NCI-H2196 (cell line): ENCODE data around the gene OBSL1.
A peak's percentile ranks its signal among the peaks of the same experiment; 100 is the strongest.

Source experiments
- DNase-seq: peaks from one replicate; lab custom pipeline; 2025; ENCODE audit not compliant: unreplicated experiment; lab: John Stamatoyannopoulos, UW

Gene OBSL1

GRCh38 chr2:219552382-219553167, 18.8 kb downstream of the OBSL1 start:
- peak; percentile 86 for DNase-seq

DNA sequence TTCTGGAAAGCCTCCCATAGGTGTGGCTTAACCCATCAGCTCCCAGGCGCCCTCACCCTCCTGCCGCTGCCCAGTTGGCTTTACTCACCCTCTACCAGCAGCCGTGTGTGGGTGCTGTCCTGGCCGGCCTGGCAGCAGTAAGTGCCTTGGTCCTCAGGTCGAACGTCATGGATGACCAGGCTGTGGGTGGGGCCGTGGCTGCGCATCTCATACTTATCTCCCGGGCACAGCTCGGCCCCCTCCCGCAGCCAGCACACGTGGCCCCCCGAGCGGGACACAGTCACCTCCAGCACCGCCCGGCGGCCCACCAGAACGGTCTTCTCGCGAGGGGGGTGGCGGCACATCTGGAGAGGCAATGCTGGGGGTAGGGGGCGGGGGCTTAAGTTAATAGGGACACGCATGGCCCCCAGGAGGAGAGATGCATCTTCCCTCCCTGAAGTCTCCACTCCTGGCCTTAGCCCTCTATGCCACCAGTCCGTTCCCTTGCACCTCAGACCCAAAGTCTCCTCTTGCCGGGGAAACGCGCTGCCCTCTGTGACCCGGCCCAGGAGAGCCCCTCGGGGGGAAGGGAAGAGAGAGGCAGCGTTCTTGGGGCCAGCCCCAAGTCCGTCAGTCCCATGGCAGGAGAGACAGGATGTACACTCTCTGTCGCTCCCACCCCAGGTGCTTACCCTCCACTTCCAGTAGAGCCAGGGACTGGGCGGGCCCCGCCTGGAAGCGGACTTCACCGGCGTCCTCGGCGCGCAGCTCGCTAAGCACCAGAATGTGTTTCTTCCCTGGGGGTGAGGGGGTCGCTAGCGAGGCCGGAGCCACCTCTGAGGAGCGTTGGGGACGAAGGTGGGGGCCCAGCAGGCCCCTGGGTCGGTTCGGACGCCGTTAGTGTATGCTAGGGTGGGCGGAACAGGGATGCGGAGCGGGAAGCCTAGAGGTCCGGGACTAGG, 19.6 kb downstream of the OBSL1 start:
- DNase-seq: peak; percentile 69

DNA sequence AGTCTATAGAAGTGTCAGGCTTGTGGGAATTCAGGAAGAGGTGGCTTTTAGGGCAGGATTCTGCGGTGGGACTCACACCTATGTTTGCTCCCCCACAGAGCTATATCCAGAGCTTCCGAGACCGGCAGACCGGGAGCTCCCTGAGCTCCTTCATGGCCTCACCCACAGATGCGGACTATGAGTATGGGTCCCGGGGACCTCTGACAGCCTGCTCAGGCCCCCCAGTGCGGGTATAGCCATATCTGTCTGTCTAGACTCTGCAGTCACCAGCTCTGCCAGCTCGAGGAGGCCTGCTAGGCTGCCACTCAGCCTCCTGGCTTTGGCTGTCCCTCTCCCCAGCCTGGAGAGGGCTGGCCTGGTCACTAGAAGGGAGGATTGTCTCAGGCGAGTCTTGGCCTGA, 21.7 kb downstream of the OBSL1 start:
- no peak for DNase-seq

- no peak for DNase-seq
Measured at GRCh38 chr2:219548990-219549389, 22.3 kb downstream of the OBSL1 start.

GRCh38 chr2:219547621-219548020, 23.7 kb downstream of the OBSL1 start:
- DNase-seq: no peak

DNA sequence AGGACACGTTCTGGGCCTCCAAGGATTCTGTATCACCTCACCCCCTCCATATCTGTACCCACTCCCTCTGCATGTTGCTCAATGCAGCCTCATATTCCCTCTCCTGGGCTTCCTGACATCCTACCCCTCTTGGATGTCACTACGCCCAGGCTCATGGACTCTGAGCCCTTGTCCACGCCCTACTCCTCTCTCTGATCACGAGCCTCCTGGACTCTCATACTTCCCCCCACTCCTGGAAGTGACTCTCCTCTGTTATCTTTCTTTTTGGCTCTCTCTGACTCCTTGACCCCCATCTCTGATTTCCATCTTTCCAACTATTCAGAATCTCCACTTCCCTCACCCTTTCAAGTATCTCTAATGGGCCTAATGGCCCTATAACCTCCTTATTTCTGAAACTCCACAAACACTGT, 25.4 kb downstream of the OBSL1 start:
- no peak for DNase-seq

DNA sequence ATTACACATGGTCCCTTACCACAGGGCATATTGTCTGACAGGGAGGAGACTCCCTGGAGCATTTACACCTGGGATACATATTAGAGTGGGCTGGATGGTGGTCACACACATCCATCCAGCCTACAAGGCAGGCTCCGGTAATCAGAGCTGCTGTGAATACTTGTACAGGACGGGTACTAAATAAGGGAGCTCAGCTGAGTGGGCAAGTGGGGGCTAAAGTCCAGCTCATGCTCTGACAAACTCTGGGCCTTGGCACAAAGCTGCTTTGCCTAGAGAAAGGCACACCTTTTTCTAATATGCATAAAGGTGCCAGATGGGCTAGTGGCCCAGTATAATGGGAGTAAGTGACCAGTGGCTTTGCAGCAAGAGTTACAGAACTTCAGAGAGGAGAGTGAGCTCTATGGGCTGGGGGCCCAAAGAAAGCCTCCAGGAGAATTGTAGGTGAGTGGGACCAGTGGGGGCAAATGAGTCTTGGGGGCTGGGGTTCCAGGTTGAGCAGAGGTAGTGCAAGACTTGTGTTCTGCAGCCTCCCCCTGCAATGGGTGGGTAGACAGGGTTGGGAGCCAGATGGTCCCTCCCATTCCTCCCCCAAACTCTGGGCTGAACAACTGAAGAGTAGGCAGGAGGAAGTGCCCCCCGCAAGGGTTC, 25.9 kb downstream of the OBSL1 start:
- DNase-seq: no peak

DNA sequence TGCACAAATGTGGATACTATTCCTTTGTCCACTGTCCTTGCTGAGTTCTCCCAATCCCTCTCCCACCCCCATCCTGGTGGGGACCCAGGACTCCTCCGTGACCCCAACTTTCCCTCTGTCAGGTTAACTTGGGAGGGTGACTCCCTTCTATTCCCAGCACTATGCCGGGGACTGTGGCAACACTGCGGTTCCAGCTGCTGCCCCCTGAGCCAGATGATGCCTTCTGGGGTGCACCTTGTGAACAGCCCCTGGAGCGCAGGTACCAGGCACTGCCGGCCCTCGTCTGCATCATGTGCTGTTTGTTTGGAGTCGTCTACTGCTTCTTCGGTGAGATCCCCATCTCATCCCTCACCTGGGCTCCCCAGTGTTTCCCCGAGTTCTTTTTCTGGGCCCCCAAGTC, 26.8 kb downstream of the OBSL1 start:
- DNase-seq: no peak

- DNase-seq: peak; percentile 99
Measured at GRCh38 chr2:219543596-219544358, 27.6 kb downstream of the OBSL1 start, which contains the start of the genes CHPF and TMEM198. CHPF (minus strand) TSS chr2:219543809; CDS start chr2:219543538, 271 bp downstream. TMEM198 (plus strand) TSS chr2:219544028; CDS start chr2:219544728, 700 bp downstream.

DNA sequence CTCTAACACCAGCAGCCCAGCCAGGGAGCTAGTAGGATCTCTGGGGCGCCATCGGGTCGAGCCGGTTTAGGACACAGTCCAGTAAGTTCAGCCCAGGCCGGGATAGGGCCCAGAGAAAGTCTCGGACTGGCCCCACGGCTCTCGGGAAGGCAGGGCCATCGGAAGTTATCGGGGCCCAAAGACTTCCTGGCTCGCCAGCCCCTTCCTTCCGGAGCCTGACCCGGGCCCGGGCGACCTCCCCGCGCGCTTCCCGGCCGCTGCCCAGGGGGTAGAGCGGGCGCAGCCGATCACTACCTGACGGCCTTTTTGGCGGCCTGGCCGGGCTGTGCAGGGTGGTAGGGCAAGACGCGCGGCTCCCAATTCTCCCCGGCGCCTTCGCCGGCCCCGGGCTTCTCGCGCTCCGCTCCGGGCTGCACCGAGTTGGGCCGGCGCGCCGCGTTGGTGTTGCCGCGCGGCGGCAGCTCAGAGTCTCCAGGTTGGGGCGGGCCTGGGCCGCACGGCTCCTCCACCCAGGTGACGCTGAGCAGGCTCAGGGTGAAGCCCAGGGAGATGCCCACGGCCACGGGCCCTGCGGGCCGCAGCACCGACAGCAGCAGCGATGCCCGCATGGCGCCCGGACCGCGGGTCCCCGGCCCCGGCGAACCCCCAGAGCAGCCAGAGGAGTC, 28.3 kb downstream of the OBSL1 start:
- DNase-seq: peak; percentile 51

- DNase-seq: peak; percentile 87
Measured at GRCh38 chr2:219541611-219542180, 29.6 kb downstream of the OBSL1 start.

DNA sequence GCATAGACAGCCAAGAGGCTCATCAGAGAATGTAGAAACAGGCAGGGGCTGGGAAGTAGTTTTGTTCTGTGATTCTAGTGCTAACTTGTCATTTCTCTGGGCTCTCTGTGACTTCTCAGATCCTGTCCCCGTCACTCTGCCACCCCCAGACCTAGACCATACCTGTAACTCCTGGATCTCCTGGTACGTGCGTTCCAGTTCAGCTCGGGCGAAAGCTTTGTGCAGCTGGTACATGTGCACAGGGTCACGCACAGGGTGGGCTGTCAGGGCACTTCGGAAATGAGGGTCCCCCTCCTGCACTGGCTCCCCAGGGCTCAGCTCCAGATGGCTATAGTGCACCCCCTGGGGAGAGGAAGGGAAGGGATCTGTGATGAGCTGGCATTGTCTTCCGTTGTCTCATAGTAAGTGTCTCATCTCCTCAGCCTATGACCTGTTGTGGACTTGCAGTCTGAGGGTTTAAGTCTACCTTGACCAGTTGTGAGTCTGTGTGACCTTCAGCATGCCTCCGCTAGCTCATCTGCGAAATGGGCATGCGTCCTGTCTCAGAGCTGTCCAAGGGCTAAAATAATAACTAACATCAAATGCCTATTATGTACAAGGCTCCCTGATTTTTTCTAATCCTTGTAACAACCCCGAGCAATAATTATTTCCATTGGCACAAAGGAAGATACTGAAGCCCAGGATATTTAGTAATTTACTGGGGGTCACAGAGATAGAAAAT, 30.4 kb downstream of the OBSL1 start:
- no peak for DNase-seq

- DNase-seq: no peak
Measured at GRCh38 chr2:219539926-219540678, 31.2 kb downstream of the OBSL1 start.

- no peak for DNase-seq
Measured at GRCh38 chr2:219538956-219539788, 32.2 kb downstream of the OBSL1 start.

DNA sequence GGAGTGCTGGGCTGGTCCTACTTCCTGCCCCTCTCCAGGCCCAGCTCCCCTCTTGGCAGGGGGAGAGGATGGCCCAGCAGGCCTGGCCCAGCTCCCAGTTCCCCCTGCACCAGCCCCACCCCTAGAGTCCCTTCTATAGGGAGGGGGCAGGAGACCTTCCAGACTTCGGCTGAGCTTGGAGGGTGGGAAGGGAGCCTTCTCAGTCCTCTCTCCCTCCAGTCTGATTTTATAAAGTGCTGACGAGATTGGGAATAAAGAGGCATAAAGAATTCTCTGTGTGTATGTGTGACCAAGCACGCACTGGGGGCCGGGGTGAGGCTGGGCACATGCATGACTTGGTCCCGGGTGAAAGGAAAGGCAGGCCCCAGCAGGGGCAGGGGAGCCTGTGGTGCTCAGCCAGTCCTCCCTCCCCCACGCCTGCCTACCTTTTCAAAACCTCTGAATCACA, 32.8 kb downstream of the OBSL1 start:
- DNase-seq: no peak

DNA sequence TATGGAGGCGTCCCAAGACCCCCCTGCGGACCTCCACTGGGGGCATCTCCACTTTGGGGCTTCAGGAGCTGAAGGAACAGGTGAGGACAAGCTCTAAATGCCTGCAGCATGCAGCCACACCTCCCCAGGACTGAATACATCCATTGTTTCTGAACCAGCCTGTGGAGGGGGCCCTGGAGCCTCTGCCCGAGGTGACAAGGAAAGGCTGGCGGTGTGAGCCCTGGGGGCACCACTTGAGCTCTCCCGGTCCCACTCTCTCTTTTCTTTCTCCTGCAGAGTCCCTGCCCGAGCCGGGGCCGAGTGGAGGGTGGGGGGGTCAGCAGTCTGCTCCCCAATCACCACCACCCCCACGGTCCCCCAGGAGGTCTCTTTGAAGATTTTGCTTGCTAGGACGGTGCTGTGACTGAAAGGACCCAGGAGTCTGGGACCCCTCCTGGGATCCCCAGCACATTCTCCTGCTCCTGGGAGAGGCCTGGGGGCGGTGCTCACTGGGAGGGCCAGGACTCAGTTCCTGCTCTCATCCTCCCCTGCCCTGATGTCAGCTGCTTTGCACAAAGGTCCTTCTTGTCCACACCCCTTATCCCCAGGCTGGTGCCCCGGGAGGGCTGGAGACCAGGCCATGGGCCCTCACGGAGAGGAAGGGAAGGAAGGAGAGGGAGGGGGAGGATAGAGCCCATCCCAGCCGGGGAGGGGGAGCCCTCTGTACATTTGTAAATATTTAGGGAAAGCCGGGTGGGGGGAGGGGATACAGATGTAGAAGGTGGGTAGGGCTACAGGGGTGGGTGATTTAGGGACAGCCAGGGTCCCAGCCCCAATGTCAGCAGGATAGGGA, 33.5 kb downstream of the OBSL1 start:
- DNase-seq: no peak
